Duodenal mucosa (tissue), 2 donors: Measurements from ENCODE around the gene SH2D3C.
"Not testable (repeated sequence)": the region's sequence is repeated elsewhere in the genome, so short reads cannot be mapped to it uniquely, and the experiment has no call there.

ENCODE experiments used
- H3K27ac ChIP-seq: one replicate; pipeline ENCODE4 v1.7.0; 2013; ENCODE audit warnings: low read depth, low read length
- H3K27me3 ChIP-seq, 2 donors: one replicate each; pipeline ENCODE4 v1.7.0; 2013; ENCODE audit warnings: low read length in 2 of 2, control low read depth in 1 of 2; ENCODE audit not compliant: insufficient read depth in 2 of 2, control insufficient read depth in 1 of 2
- H3K36me3 ChIP-seq, 2 donors: one replicate each; pipeline ENCODE4 v1.7.0; 2013; ENCODE audit warnings: low read length in 2 of 2, control low read depth in 1 of 2; ENCODE audit not compliant: insufficient read depth in 2 of 2, control insufficient read depth in 1 of 2
- H3K4me1 ChIP-seq, 2 donors: one replicate each; pipeline ENCODE4 v1.7.0; 2013; ENCODE audit warnings: low read length in 2 of 2, control low read depth in 1 of 2; ENCODE audit not compliant: insufficient read depth in 2 of 2, control insufficient read depth in 1 of 2
- H3K4me3 ChIP-seq, 2 donors: one replicate each; pipeline ENCODE4 v1.7.0; 2013; ENCODE audit warnings: low read length in 2 of 2, low read depth in 1 of 2
- H3K9ac ChIP-seq, 2 donors: one replicate each; pipeline ENCODE4 v1.7.0; 2013; ENCODE audit warnings: low read length in 2 of 2, low read depth in 1 of 2
- H3K9me3 ChIP-seq, 2 donors: one replicate each; pipeline ENCODE4 v1.7.0; 2013; ENCODE audit warnings: low read length in 2 of 2, control low read depth in 1 of 2; ENCODE audit not compliant: control insufficient read depth in 1 of 2

The SH2D3C gene

GRCh38 chr9:127768698-127769097 is 9.8 kb downstream of the SH2D3C start:
- no peaks in the 10 kb centered on the region for H3K27me3 ChIP-seq
- H3K36me3 ChIP-seq, result peaks cover 0 to 3% of the 10 kb centered on the region in 2 donors
- no peaks in the 10 kb centered on the region for H3K9me3 ChIP-seq
- no peak overlapping the region for H3K27ac ChIP-seq
- peaks cover 12 to 34% of the 10 kb centered on the region in 2 donors for H3K4me1 ChIP-seq
- H3K4me3 ChIP-seq, result no peak overlapping the region
- H3K9ac ChIP-seq, result no peak overlapping the region

- no peak overlapping the region for H3K9ac ChIP-seq
- no peaks in the 10 kb centered on the region for H3K36me3 ChIP-seq
- H3K4me1 ChIP-seq, result peaks cover 12 to 38% of the 10 kb centered on the region in 2 donors
- no peaks in the 10 kb centered on the region for H3K9me3 ChIP-seq
- H3K27ac ChIP-seq, result peak overlapping the region; percentile 7
- H3K27me3 ChIP-seq, result no peaks in the 10 kb centered on the region
- no peak overlapping the region for H3K4me3 ChIP-seq
Observed at GRCh38 chr9:127767909-127768331, 10.5 kb downstream of the SH2D3C start.

DNA sequence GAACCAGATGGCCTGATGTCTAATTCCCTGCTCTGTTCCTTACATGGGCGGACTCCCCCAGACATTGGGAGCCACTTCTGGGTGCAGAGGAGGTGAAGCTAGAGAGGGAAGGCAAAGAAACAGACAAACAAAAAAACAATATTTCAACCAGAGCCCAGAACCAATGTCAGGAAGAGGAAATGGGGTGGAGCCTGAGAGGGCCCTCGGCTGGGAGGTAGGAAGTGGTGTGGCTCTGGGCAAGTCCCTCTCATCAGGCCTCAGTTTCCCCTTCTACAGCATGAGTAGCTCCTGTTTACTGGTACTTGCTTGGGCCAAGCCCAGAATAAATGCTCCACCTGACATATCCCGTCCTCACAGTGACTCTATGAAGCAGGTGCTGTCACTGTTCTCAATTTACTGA is 11.1 kb downstream of the SH2D3C start:
- no peaks in the 10 kb centered on the region for H3K36me3 ChIP-seq
- no peak overlapping the region for H3K4me3 ChIP-seq
- H3K9ac ChIP-seq, result no peak overlapping the region
- peaks cover 12 to 42% of the 10 kb centered on the region in 2 donors for H3K4me1 ChIP-seq
- H3K27ac ChIP-seq, result peak overlapping the region; percentile 7
- H3K9me3 ChIP-seq, result no peaks in the 10 kb centered on the region
- peaks cover 0 to 2% of the 10 kb centered on the region in 2 donors for H3K27me3 ChIP-seq

- no peaks in the 10 kb centered on the region for H3K9me3 ChIP-seq
- H3K36me3 ChIP-seq, result no peaks in the 10 kb centered on the region
- no peak overlapping the region for H3K9ac ChIP-seq
- H3K4me1 ChIP-seq, result peaks cover 2 to 31% of the 10 kb centered on the region in 2 donors
- H3K4me3 ChIP-seq, result no peak overlapping the region
- H3K27ac ChIP-seq, result no peak overlapping the region
- H3K27me3 ChIP-seq, result peaks cover 0 to 4% of the 10 kb centered on the region in 2 donors
Observed at GRCh38 chr9:127765418-127765817, 13.0 kb downstream of the SH2D3C start.

DNA sequence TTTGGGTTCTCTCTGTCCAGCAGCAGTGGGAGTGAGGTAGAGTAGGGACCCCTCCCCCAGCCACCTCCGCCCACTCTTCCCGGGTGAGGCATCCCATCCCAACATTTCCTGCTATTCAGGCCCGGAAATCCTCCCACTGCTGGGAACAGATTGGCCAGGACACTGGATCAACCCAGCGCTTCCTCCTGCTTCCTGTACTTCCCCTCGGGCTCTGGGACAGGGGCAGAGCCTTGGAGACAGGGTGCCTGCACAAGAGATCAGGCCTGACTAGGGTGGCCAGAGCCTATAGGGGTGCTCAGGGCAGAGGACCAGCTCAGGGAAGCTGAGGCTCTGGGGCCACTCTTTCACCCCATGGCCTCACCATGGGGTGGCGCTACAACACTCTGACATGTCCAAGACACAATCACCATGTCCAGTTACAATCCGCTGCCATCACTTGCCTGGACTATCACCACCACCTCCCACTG is 14.5 kb downstream of the SH2D3C start:
- H3K27ac ChIP-seq, result no peak overlapping the region
- H3K4me1 ChIP-seq, result peaks cover 0 to 22% of the 10 kb centered on the region in 2 donors
- H3K27me3 ChIP-seq, result peaks cover 0 to 4% of the 10 kb centered on the region in 2 donors
- H3K4me3 ChIP-seq, result no peak overlapping the region
- no peaks in the 10 kb centered on the region for H3K9me3 ChIP-seq
- H3K9ac ChIP-seq, result no peak overlapping the region
- no peaks in the 10 kb centered on the region for H3K36me3 ChIP-seq

DNA sequence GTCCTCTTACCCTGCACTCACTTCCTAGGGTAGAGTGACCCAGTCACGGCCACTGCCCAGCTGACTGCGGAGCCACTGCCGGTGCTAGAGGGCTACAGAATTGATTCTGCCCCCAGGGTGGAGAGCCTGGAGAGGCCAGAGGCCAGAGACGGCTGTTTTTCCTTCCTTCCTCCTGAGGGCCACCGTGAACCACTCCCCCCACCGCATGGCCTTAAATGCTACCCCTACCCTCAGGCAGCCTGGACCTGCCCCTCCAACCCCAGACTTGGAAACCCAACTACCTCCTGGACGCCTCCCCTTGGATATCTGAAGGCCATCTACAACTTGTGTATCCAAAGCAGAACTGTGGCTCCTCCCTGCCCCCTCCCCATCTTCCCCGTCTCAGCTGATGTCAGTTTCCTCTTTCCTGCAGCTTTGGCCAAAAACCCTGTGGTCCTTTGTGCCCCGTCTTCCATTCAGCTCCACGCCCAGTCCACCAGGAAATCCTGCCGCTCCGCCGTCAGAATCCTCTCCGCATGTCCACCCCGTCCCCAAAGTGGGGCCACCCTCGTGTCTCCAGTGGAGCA is 16.3 kb downstream of the SH2D3C start:
- Histone ChIP-seq H3K4me3 (no peak overlapping the region), H3K27ac (peak overlapping the region; percentile 50), H3K36me3 (no peaks in the 10 kb centered on the region), H3K27me3 (peaks cover 0 to 4% of the 10 kb centered on the region in 2 donors), H3K9ac (no peak overlapping the region), H3K4me1 (peaks cover 0 to 18% of the 10 kb centered on the region in 2 donors), H3K9me3 (no peaks in the 10 kb centered on the region)

- Histone ChIP-seq H3K9me3 (no peaks in the 10 kb centered on the region), H3K9ac (no peak overlapping the region), H3K36me3 (no peaks in the 10 kb centered on the region), H3K4me1 (peaks cover 0 to 14% of the 10 kb centered on the region in 2 donors), H3K27ac (no peak overlapping the region), H3K27me3 (peaks cover 0 to 4% of the 10 kb centered on the region in 2 donors), H3K4me3 (no peak overlapping the region)
Observed at GRCh38 chr9:127761491-127761956, 16.9 kb downstream of the SH2D3C start.

DNA sequence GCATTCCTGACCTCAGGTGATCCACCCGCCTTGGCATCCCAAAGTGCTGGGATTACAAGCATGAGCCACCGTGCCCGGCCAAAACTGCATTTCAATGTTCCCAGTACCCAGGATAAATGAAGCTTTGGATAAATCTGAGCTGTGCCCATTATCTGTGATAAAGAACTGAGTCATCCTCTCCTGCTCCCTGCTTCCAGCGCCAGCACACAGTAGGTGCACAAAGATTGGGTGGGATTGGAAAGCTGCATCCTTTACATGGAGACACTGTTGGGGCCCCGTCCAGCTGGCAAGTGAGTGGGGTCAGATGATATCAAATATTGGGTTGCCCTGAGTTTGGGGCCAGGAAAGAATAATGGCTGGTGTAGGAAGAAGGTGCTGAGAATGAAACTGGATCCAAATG is 17.4 kb downstream of the SH2D3C start:
- H3K27ac ChIP-seq, result no peak overlapping the region
- H3K4me1 ChIP-seq, result peaks cover 0 to 12% of the 10 kb centered on the region in 2 donors
- peaks cover 0 to 4% of the 10 kb centered on the region in 2 donors for H3K27me3 ChIP-seq
- no peak overlapping the region for H3K9ac ChIP-seq
- H3K9me3 ChIP-seq, result no peaks in the 10 kb centered on the region
- no peaks in the 10 kb centered on the region for H3K36me3 ChIP-seq
- no peak overlapping the region for H3K4me3 ChIP-seq

- Histone ChIP-seq H3K27me3 (peaks cover 4% of the 10 kb centered on the region in 2 donors), H3K4me1 (peaks cover 0 to 8% of the 10 kb centered on the region in 2 donors), H3K9me3 (no peaks in the 10 kb centered on the region), H3K4me3 (no peak overlapping the region), H3K9ac (no peak overlapping the region), H3K36me3 (no peaks in the 10 kb centered on the region), H3K27ac (no peak overlapping the region)
Observed at GRCh38 chr9:127758843-127759242, 19.6 kb downstream of the SH2D3C start.

DNA sequence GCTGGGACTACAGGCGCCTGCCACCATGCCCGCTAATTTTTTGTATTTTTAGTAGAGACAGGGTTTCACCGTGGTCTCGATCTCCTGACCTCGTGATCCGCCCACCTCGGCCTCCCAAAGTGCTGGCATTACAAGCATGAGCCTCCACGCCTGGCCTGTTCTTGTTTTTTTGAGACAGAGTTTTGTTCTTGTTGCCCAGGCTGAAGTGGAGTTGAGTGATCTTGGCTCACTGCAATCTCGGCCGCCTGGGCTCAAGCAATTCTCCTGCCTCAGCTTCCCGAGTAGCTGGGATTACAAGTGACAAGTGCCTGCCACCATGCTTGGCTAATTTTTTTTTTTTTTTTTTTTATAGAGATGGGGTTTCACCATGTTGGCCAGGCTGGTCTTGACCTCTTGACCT is 21.7 kb downstream of the SH2D3C start:
- H3K4me1 ChIP-seq, H3K9me3 ChIP-seq, H3K4me3 ChIP-seq, H3K27ac ChIP-seq, H3K27me3 ChIP-seq, H3K36me3 ChIP-seq, H3K9ac ChIP-seq: not testable (repeated sequence)
